B cell (primary cell): Measurements from ENCODE around the gene MAFG. TPM values are rescaled to one million over a fixed set of nuclear protein-coding genes. Genes with fewer than 3 reads are reported as not detected.

Experiments
- ATAC-seq: fragments of 200-7000 bp; cut with Tn5 transposase; one replicate; pipeline ENCODE4 v1.10.0; 2021; ENCODE audit warnings: low read depth, mild to moderate bottlenecking, moderate number of reproducible peaks, moderate library complexity
- CTCF ChIA-PET: fragments of 350-600 bp; sonication (Branson Sonifier 250); formaldehyde crosslinking; loops from one replicate; lab custom pipeline; 2021; ENCODE audit warnings: antibody characterized with exemption, inconsistent platforms; lab: Charles Lee
- POLR2A ChIA-PET: fragments of 350-600 bp; sonication (Branson Sonifier 250); formaldehyde crosslinking; loops from one replicate; lab custom pipeline; 2021; ENCODE audit warnings: antibody characterized with exemption; lab: Charles Lee
- DNase-seq: peaks from one replicate; pipeline ENCODE4 v3.0.0; 2013
- H2AFZ ChIP-seq: 2 replicates; pipeline ENCODE4 v1.6.1; 2012; ENCODE audit warnings: mild to moderate bottlenecking, low read depth, low read length; ENCODE audit not compliant: insufficient read depth, poor library complexity, severe bottlenecking
- H3K27ac ChIP-seq, 2 donors: 1 replicate in 1 of 2; 2 replicates in 1 of 2; pipeline ENCODE4 v1.5.1; 2012 to 2013; ENCODE audit warnings: low read length in 2 of 2, mild to moderate bottlenecking in 2 of 2, moderate library complexity in 1 of 2
- H3K27me3 ChIP-seq, 4 experiments: fragments of 200-600 bp in 1 of 4; sonication (generic) in 1 of 4; replicated peaks in 1 of 4; 1 replicate in 2 of 4; 2 replicates in 2 of 4; pipeline versions ENCODE4 v1.6.1 to v1.7.0; 2013 to 2016; ENCODE audit warnings: low read length in 3 of 4, mild to moderate bottlenecking in 2 of 4, mixed read lengths in 1 of 4, moderate library complexity in 1 of 4; ENCODE audit not compliant: insufficient read depth in 4 of 4, control insufficient read depth in 3 of 4; ENCODE audit errors: control extremely low read depth in 1 of 4
- H3K36me3 ChIP-seq, 2 experiments: replicated peaks in 1 of 2; 1 replicate in 1 of 2; 2 replicates in 1 of 2; pipeline versions ENCODE4 v1.6.1 to v1.7.1; 2013; ENCODE audit warnings: low read length in 1 of 2; ENCODE audit not compliant: insufficient read depth in 2 of 2, control insufficient read depth in 1 of 2; ENCODE audit errors: control extremely low read depth in 1 of 2, extremely low read depth in 1 of 2
- H3K4me1 ChIP-seq, 2 donors: fragments of 200-600 bp in 1 of 2; sonication (generic) in 1 of 2; 1 replicate in 1 of 2; 2 replicates in 1 of 2; pipeline versions ENCODE4 v1.5.1 to v1.6.1; 2013 to 2017; ENCODE audit warnings: low read length in 2 of 2; ENCODE audit not compliant: control insufficient read depth in 2 of 2, insufficient read depth in 2 of 2
- H3K4me2 ChIP-seq: replicated peaks from 2 replicates; pipeline ENCODE3; 2012; ENCODE audit warnings: mild to moderate bottlenecking, low read depth, low read length; ENCODE audit not compliant: poor library complexity, severe bottlenecking
- H3K4me3 ChIP-seq, 5 experiments: fragments of 200-600 bp in 1 of 5; sonication (generic) in 1 of 5; 1 replicate in 3 of 5; 2 replicates in 2 of 5; pipeline versions ENCODE4 v1.5.1 to v1.7.0; 2011 to 2016; ENCODE audit warnings: low read length in 4 of 5, mild to moderate bottlenecking in 4 of 5, low read depth in 2 of 5, control low read depth in 1 of 5, moderate library complexity in 1 of 5; ENCODE audit not compliant: insufficient read depth in 1 of 5; ENCODE audit errors: control extremely low read depth in 1 of 5, extremely low read depth in 1 of 5
- H3K79me2 ChIP-seq: fragments of 200-600 bp; sonication (generic); one replicate; pipeline ENCODE4 v1.6.0; 2016; ENCODE audit warnings: low read length; ENCODE audit not compliant: control insufficient read depth, insufficient read depth
- H3K9ac ChIP-seq: fragments of 200-600 bp; sonication (generic); 2 replicates; pipeline ENCODE4 v1.6.1; 2017; ENCODE audit warnings: mild to moderate bottlenecking, low read length, moderate library complexity
- H3K9me3 ChIP-seq, 3 donors: one replicate each; pipeline versions ENCODE4 v1.6.1 to v1.7.1; 2013; ENCODE audit warnings: low read length in 2 of 3; ENCODE audit not compliant: control insufficient read depth in 2 of 3, insufficient read depth in 1 of 3; ENCODE audit errors: control extremely low read depth in 1 of 3
- H4K20me1 ChIP-seq: 2 replicates; pipeline ENCODE4 v1.6.0; 2012; ENCODE audit warnings: mild to moderate bottlenecking, low read length; ENCODE audit not compliant: insufficient read depth, control insufficient read depth, poor library complexity, severe bottlenecking
- H3K27ac Mint-ChIP-seq: one replicate; pipeline ENCODE4 v1.8.0; 2021; ENCODE audit warnings: mixed read lengths
- H3K27me3 Mint-ChIP-seq: one replicate; pipeline ENCODE4 v1.8.0; 2021; ENCODE audit warnings: mixed read lengths
- H3K4me1 Mint-ChIP-seq: one replicate; pipeline ENCODE4 v1.8.0; 2021; ENCODE audit warnings: mixed read lengths
- H3K4me3 Mint-ChIP-seq: one replicate; pipeline ENCODE4 v1.8.0; 2021; ENCODE audit warnings: mixed read lengths
- H3K9me3 Mint-ChIP-seq: one replicate; pipeline ENCODE4 v1.8.0; 2022; ENCODE audit warnings: mixed read lengths; ENCODE audit not compliant: insufficient read depth
- EZH2 ChIP-seq: IDR thresholded peaks from 2 replicates; pipeline ENCODE4 v1.6.1; 2012; ENCODE audit warnings: borderline replicate concordance, low read depth, mild to moderate bottlenecking, moderate library complexity, low read length; ENCODE audit not compliant: insufficient read depth, poor library complexity, severe bottlenecking
- WGBS: methylation state at CpG from one replicate; pipeline ENCODE4 v1.1.5; 2013; ENCODE audit warnings: missing lambda C conversion rate; ENCODE audit not compliant: insufficient coverage; 5-methylcytosine and 5-hydroxymethylcytosine counted together
- intact Hi-C: fragments of 100-400 bp; cut with micrococcal nuclease; formaldehyde crosslinking; loops from one replicate; pipeline ENCODE4 v1.10.0; 2022
- polyA plus RNA-seq: library from polyadenylated mRNA; depleted of rRNA; stranded (reverse); fragments of >200 nt; gene quantifications from 2 replicates; pipeline ENCODE4 v1.2.3, GENCODE V29; 2012
- total RNA-seq, 2 donors: library from RNA; stranded (reverse); fragments of 120-200 nt in 1 of 2; gene quantifications; 1 replicate in 1 of 2; 2 replicates in 1 of 2; pipeline versions ENCODE4 v1.2.3 to v1.2.4, GENCODE V29; 2013 to 2022
- TF ChIP-seq, protein P1 (sequence below): fragments of 200-600 bp; IDR thresholded peaks from one replicate; pipeline ENCODE4 v1.8.0; 2022; ENCODE audit warnings: antibody characterized with exemption, mild to moderate bottlenecking

Gene MAFG
- total and polyA plus RNA-seq, 2 donors (not counting 1 experiment from before 2014, with no cell fraction given): 11.4 to 27.9 TPM

DNA sequence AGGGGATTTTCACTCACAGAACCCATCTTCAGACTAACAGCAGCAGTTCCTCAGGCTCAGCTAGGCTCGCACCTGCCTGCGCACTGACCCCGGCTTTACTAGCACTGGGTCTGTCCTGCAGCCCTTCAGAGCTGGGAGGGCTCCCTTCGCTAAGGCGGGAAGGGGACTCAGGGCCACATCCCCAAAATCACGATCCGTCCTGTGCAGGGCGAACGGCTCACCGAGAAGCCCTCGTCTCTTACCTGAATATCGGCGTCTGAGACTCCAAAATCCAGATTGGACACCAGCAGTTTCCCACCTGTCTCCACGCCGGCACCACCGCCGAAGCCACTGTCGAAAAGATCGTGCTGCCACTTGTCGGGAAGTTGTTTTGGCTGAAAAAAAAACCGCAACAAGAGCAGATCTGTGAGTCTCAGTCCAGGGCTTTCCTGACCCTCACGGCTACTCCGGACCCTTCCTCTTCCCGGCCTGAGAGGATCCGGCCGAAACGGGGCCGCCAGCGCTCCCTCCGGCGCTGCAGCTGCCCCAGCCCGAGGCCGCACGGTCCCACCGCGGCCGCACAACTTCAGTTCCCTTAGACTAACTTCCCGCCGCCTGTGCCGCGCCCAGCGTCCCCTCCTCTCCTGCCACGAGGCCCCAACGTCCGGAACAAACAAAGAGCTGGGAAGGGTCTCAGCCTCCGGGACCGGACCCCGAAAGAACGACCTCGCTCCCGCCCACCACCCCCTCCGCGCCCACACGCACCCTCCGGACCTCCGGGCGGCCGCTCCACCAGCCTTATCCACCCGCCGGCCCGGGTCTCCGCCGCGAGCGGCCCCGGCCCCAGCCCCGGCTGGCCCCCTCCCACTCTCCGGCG lies 36.9 kb downstream of the MAFG start:
- Histone ChIP-seq H2AFZ (peak overlapping the region; percentile 38), H3K9me3 (no peaks in the 10 kb centered on the region), H3K36me3 (peaks cover 2 to 45% of the 10 kb centered on the region in 2 experiments), H3K27me3 (no peaks in the 10 kb centered on the region), H3K9ac (peak overlapping the region; percentile 84), H3K79me2 (peaks cover 50% of the 10 kb centered on the region), H3K4me3 (peak overlapping the region; percentile 4 to 71 (median 62)), H3K4me2 (peak overlapping the region; percentile 93), H3K27ac (peak overlapping the region; percentile 34 to 83), H4K20me1 (peaks cover 7% of the 10 kb centered on the region), H3K4me1 (peaks cover 10 to 25% of the 10 kb centered on the region in 2 donors)
- 11% methylated on average over 65 of the region's 69 CpGs for WGBS
- peak; percentile 55 for DNase-seq
- Mint-ChIP-seq H3K27me3 (no peaks in the 10 kb centered on the region), H3K4me3 (peak overlapping the region; percentile 83), H3K9me3 (no peaks in the 10 kb centered on the region), H3K4me1 (peaks cover 19% of the 10 kb centered on the region), H3K27ac (peak overlapping the region; percentile 88)
- no peak for ATAC-seq
- TF ChIP-seq EZH2: no peak
- TF ChIP-seq, protein P1, sequence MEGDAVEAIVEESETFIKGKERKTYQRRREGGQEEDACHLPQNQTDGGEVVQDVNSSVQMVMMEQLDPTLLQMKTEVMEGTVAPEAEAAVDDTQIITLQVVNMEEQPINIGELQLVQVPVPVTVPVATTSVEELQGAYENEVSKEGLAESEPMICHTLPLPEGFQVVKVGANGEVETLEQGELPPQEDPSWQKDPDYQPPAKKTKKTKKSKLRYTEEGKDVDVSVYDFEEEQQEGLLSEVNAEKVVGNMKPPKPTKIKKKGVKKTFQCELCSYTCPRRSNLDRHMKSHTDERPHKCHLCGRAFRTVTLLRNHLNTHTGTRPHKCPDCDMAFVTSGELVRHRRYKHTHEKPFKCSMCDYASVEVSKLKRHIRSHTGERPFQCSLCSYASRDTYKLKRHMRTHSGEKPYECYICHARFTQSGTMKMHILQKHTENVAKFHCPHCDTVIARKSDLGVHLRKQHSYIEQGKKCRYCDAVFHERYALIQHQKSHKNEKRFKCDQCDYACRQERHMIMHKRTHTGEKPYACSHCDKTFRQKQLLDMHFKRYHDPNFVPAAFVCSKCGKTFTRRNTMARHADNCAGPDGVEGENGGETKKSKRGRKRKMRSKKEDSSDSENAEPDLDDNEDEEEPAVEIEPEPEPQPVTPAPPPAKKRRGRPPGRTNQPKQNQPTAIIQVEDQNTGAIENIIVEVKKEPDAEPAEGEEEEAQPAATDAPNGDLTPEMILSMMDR: no peak
- ChIA-PET CTCF (interaction anchor here (0.7 kb wide), 1 partner anchor 18 kb away, joined by 3 read pairs; no protein-coding TSS in a partner anchor), POLR2A (interaction anchor here (1.0 kb wide), 1 partner anchor 207 kb away, joined by 3 read pairs; the partner anchor contains the start of genes ARL16 and HGS)
- intact Hi-C loops: loop anchor here (1.0 to 5.0 kb wide), 7 partner anchors 20 to 207 kb away; partner anchors contain the start of genes ARL16, MAFG, MCRIP1 and MRPL12
